ENCODE data around the gene PILRA. TPM values are rescaled to one million over a fixed set of nuclear protein-coding genes. Genes with fewer than 3 reads are reported as not detected.

PILRA gene
- total and polyA plus RNA-seq, 10 of the 15 experiments (the other 5 are each of a cell fraction or from before 2014, with no cell fraction given) = 6.6 to 43.3 (median 11.5) TPM

- no peak for TF ChIP-seq ELK1 (IDR thresholded peaks at IDR 0.05; ENCODE audit: low read depth, low read length)
- no peak for TF ChIP-seq RBBP5 (conservative IDR thresholded peaks at IDR 0.05)
- no peak for TF ChIP-seq PBX3 (IDR thresholded peaks at IDR 0.05; ENCODE audit: insufficient replicate concordance, low read depth, low read length)
- peak; percentile 59 for TF ChIP-seq NKRF (conservative IDR thresholded peaks at IDR 0.05)
- TF ChIP-seq WRNIP1 (IDR thresholded peaks at IDR 0.05; ENCODE audit: borderline replicate concordance, low read depth, low read length) = no peak
- TF ChIP-seq HDGF (IDR thresholded peaks at IDR 0.05) = no peak
- TF ChIP-seq BHLHE40 (IDR thresholded peaks at IDR 0.05; ENCODE audit: borderline replicate concordance in 1 of 2, low read depth in 2 of 2, low read length in 1 of 2) = peak; percentile 73 to 90
- peak; percentile 71; the same call in 1 of the 2 replicates for TF ChIP-seq DPF2 (IDR thresholded peaks at IDR 0.05)
- no peak; the same call in 2 of the 3 replicates for TF ChIP-seq POU2F2 (IDR thresholded peaks at IDR 0.05; ENCODE audit: borderline replicate concordance, low read depth, low read length)
- peak; percentile 76 for TF ChIP-seq SMARCA5 (IDR thresholded peaks at IDR 0.05)
- peak; percentile 61; the same call in 1 of the 2 replicates for TF ChIP-seq IKZF1 (conservative IDR thresholded peaks at IDR 0.05)
- no peak for TF ChIP-seq SREBF1 (IDR thresholded peaks at IDR 0.05; ENCODE audit: low read length)
- TF ChIP-seq ZNF274 (IDR thresholded peaks at IDR 0.05; ENCODE audit: insufficient read depth, insufficient read length) = no peak
- 0 out of 2 replicates have a peak, but pooled peaks have one; percentile 27 for TF ChIP-seq MXI1 (IDR thresholded peaks at IDR 0.05; ENCODE audit: low read depth, low read length)
- no peak for TF ChIP-seq PRDM15 (CRISPR knock-in tag; IDR thresholded peaks at IDR 0.05)
- TF ChIP-seq BCL11A (IDR thresholded peaks at IDR 0.05; ENCODE audit: low read depth, low read length) = no peak
Measured at GRCh38 chr7:100435401-100436304, 62.4 kb downstream of the PILRA start (continued).
